PC-3 (cell line): ENCODE results near the gene HOMER3. TPM values are rescaled to one million over a fixed set of nuclear protein-coding genes. Genes with fewer than 3 reads are reported as not detected.

Experiments used
- ATAC-seq: fragments of 200-7000 bp; cut with Tn5 transposase; 2 replicates; pipeline ENCODE4 v1.9.1; 2020; ENCODE audit warnings: mild to moderate bottlenecking, moderate library complexity
- BruUV-seq: library from RNA; stranded (reverse); fragments of 400-500 nt; replicated peaks from 2 replicates; lab custom pipeline; 2021; lab: Mats Ljungman, UMichigan
- CTCF ChIA-PET: fragments of 300-600 bp; sonication (Branson Sonifier 250); formaldehyde crosslinking; loops from one replicate; lab custom pipeline; 2022; ENCODE audit warnings: antibody characterized with exemption; lab: Charles Lee
- POLR2A ChIA-PET: fragments of 300-600 bp; sonication (Branson Sonifier 250); formaldehyde crosslinking; loops from one replicate; lab custom pipeline; 2022; ENCODE audit warnings: antibody characterized with exemption; ENCODE audit not compliant: unreplicated experiment; lab: Charles Lee
- DNase-seq: peaks from one replicate; pipeline ENCODE4 v3.0.0-alpha.2; 2015
- H2AFZ ChIP-seq: fragments of 300-600 bp; sonication (generic); 2 replicates; pipeline ENCODE4 v1.6.0; 2016; ENCODE audit warnings: antibody characterized with exemption, low read length
- H3F3A ChIP-seq: fragments of 300-600 bp; sonication (generic); one replicate; pipeline ENCODE4 v1.6.0; 2017; ENCODE audit warnings: antibody characterized with exemption, low read length, control low read depth, mild to moderate bottlenecking; ENCODE audit not compliant: unreplicated experiment
- H3K27ac ChIP-seq: fragments of 300-600 bp; sonication (generic); 2 replicates; pipeline ENCODE4 v1.5.1; 2016; ENCODE audit warnings: mild to moderate bottlenecking, low read length
- H3K27me3 ChIP-seq: fragments of 300-600 bp; sonication (generic); 2 replicates; pipeline ENCODE4 v1.6.1; 2016; ENCODE audit warnings: low read length, mixed read lengths
- H3K36me3 ChIP-seq: fragments of 300-600 bp; sonication (generic); 2 replicates; pipeline ENCODE4 v1.6.1; 2016; ENCODE audit warnings: low read depth, mixed run types, low read length, mixed read lengths
- H3K4me1 ChIP-seq: fragments of 300-600 bp; sonication (generic); 2 replicates; pipeline ENCODE4 v1.5.1; 2016; ENCODE audit warnings: low read length; ENCODE audit not compliant: insufficient read depth
- H3K4me2 ChIP-seq: fragments of 300-600 bp; sonication (generic); 2 replicates; pipeline ENCODE4 v1.6.0; 2016; ENCODE audit warnings: low read length
- H3K4me3 ChIP-seq: fragments of 300-600 bp; sonication (generic); 2 replicates; pipeline ENCODE4 v1.5.1; 2016; ENCODE audit warnings: mild to moderate bottlenecking, low read length, mixed read lengths
- H3K79me2 ChIP-seq: fragments of 300-600 bp; sonication (generic); 2 replicates; pipeline ENCODE4 v1.6.1; 2017; ENCODE audit warnings: low read length, mixed read lengths
- H3K9ac ChIP-seq: fragments of 300-600 bp; sonication (generic); 2 replicates; pipeline ENCODE4 v1.6.0; 2016; ENCODE audit warnings: mild to moderate bottlenecking, low read length
- H3K9me2 ChIP-seq: fragments of 300-600 bp; sonication (generic); replicated peaks from 2 replicates; pipeline ENCODE4 v1.6.1; 2016; ENCODE audit warnings: mixed run types, low read length, mixed read lengths
- H3K9me3 ChIP-seq: fragments of 300-600 bp; sonication (generic); 2 replicates; pipeline ENCODE4 v1.6.1; 2016; ENCODE audit warnings: low read length, mixed read lengths
- H4K20me1 ChIP-seq: fragments of 300-600 bp; sonication (generic); 2 replicates; pipeline ENCODE4 v1.6.1; 2016; ENCODE audit warnings: low read length, mixed read lengths
- EZH2 ChIP-seq: fragments of 300-600 bp; sonication (generic); IDR thresholded peaks from one replicate; pipeline ENCODE4 v1.6.1; 2017; ENCODE audit warnings: antibody characterized with exemption, mild to moderate bottlenecking, low read length; ENCODE audit not compliant: unreplicated experiment
- EZH2phosphoT487 ChIP-seq: fragments of 300-600 bp; sonication (generic); IDR thresholded peaks from 2 replicates; pipeline ENCODE4 v1.6.1; 2018; ENCODE audit warnings: mild to moderate bottlenecking, antibody characterized with exemption, low read length, borderline replicate concordance
- intact Hi-C: fragments of 100-400 bp; cut with micrococcal nuclease; formaldehyde crosslinking; loops from 2 replicates; pipeline ENCODE4 v1.9.0; 2023
- total RNA-seq: library from RNA; depleted of rRNA; stranded (reverse); fragments of >200 nt; gene quantifications from 2 replicates; pipeline ENCODE4 v1.2.3, GENCODE V29; 2014
- TF ChIP-seq, protein P1 (sequence below): fragments of 300-600 bp; sonication (generic); conservative IDR thresholded peaks from 2 replicates; pipeline ENCODE4 v1.5.1; 2017; ENCODE audit warnings: antibody characterized with exemption, low read depth, mild to moderate bottlenecking, low read length

Gene HOMER3
- total RNA-seq, 1 experiment from 2014 or later, result 118 TPM

DNA sequence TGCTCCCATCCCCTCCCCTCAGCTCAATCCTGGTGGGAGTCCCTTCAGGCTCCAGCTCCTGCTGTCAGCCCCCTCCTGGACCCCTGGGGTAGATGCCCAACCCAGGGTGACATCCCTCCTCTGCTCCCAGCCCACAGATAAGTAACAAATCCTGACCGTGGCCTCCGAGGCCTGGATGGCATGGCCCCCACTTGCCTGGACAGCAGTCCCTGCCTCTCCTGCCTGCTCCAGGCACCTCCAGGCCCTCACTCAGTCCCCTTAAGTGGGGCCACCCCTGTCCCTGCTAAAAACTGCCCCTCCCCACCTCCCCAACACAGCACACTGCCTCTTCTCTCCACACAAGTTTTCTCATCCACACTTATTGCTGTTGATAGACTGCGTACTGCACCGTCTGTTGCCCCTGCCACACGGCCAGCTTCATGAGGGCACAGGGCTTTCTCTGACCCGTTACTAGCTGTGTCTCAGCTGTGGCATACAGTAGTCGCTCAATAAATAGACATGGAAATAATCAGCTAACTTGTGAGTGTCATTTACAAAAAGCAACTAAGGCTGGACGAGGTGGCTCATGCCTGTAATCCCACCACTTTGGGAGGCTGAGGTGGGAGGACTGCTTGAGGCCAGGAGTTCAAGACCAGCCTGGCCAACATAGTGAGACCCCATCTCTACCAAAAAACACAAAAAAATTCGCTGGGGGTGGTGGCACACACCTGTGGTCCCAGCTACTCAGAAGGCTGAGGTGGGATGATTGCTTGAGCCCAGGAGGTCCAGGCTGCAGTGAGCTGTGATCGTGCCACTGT is 50.9 kb downstream of the HOMER3 start:
- CTCF ChIA-PET, result no interaction called here
- H3K4me1 ChIP-seq, result no peaks in the 10 kb centered on the region
- TF ChIP-seq, protein P1, sequence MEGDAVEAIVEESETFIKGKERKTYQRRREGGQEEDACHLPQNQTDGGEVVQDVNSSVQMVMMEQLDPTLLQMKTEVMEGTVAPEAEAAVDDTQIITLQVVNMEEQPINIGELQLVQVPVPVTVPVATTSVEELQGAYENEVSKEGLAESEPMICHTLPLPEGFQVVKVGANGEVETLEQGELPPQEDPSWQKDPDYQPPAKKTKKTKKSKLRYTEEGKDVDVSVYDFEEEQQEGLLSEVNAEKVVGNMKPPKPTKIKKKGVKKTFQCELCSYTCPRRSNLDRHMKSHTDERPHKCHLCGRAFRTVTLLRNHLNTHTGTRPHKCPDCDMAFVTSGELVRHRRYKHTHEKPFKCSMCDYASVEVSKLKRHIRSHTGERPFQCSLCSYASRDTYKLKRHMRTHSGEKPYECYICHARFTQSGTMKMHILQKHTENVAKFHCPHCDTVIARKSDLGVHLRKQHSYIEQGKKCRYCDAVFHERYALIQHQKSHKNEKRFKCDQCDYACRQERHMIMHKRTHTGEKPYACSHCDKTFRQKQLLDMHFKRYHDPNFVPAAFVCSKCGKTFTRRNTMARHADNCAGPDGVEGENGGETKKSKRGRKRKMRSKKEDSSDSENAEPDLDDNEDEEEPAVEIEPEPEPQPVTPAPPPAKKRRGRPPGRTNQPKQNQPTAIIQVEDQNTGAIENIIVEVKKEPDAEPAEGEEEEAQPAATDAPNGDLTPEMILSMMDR, result no peak
- TF ChIP-seq EZH2phosphoT487 (no peak), EZH2 (no peak)

DNA sequence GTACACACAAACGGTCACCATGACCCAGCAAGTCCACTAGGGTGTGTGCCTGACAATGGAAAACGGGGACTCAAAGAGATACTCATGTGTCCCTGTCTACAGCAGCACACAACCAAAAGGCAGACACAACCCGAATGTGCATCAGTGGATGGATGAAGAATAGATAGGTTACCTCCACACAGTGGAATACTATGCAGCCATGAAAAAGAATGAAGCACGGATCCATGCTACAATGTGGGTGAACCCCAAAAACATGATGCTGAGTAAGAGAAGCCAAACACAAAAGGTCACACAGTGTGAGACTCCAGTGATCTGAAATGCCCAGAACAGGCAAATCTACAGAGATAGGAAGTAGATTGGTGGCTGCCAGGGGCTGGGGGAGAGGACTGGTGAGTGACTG is 54.0 kb downstream of the HOMER3 start:
- Histone ChIP-seq H3K36me3 (no peaks in the 10 kb centered on the region), H3K27me3 (no peaks in the 10 kb centered on the region), H2AFZ (no peak overlapping the region), H3K27ac (no peak overlapping the region), H3K9ac (no peak overlapping the region), H3F3A (no peaks in the 10 kb centered on the region), H3K79me2 (no peaks in the 10 kb centered on the region), H3K9me2 (no peaks in the 10 kb centered on the region), H3K4me2 (no peak overlapping the region), H4K20me1 (no peaks in the 10 kb centered on the region), H3K4me3 (no peak overlapping the region), H3K4me1 (no peaks in the 10 kb centered on the region), H3K9me3 (no peaks in the 10 kb centered on the region)
- TF ChIP-seq EZH2phosphoT487 (no peak), EZH2 (no peak)
- intact Hi-C loops, result no loop called here
- DNase-seq, result no peak
- ChIA-PET CTCF (no interaction called here), POLR2A (no interaction called here)
- ATAC-seq, result no peak
- no TSS peak for BruUV-seq

More for the DNA sequence above, 50.9 kb downstream of the HOMER3 start:
- H3K27ac ChIP-seq, result no peak overlapping the region
- DNase-seq (no peak), ATAC-seq (no peak)
- POLR2A ChIA-PET, result no interaction called here
- no peak overlapping the region for H2AFZ ChIP-seq
- H3K79me2 ChIP-seq, result no peaks in the 10 kb centered on the region
- no TSS peak for BruUV-seq
- no peak overlapping the region for H3K4me2 ChIP-seq
- intact Hi-C loops, result no loop called here
- H3K9ac ChIP-seq, result no peak overlapping the region
- no peaks in the 10 kb centered on the region for H3F3A ChIP-seq
- no peaks in the 10 kb centered on the region for H3K9me3 ChIP-seq
- no peaks in the 10 kb centered on the region for H3K36me3 ChIP-seq
- H4K20me1 ChIP-seq, result no peaks in the 10 kb centered on the region
- H3K27me3 ChIP-seq, result peaks cover 9% of the 10 kb centered on the region; the same call in 1 of the 2 replicates
- H3K4me3 ChIP-seq, result no peak overlapping the region
- no peaks in the 10 kb centered on the region for H3K9me2 ChIP-seq

DNA sequence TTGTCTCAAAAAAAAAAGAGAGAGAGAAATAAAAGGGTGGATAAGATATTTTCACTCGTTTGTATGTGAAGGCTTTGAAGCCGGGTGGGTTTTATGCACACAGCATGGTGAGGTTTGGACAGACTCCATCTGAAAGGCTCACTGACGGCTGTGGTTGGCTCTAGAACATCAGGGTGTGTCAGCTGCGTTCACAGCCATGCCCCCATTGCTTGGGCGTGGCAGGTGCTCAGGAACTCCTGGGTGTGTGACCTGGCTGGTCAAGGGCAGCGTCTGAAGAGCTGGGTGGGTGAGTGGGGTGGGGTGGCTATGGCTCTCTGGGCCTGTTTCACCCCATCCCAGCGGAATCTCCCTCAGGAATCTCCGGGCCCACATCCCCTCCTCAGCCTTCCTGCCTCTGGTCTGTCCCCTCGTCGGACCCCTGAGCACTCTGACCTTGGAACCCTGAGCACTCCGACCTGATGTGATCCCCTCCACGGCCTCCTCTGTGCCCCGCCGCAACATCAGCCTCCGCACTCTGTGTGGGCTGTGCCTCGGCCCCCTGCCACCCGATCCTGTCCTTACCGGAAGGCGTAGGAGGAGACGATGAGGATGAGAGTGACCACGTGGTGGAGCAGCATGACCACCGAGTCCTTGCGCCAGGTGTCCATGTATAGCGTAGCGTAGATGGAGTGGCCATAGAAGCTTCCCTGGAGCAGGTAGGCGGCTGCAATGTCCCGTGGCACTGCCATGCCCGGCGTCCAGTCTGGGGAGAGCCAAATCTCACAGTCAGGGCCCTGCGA is 57.3 kb downstream of the HOMER3 start:
- H4K20me1 ChIP-seq, result no peaks in the 10 kb centered on the region
- no peak overlapping the region for H3K4me2 ChIP-seq
- no TSS peak for BruUV-seq
- H3K36me3 ChIP-seq, result no peaks in the 10 kb centered on the region
- H2AFZ ChIP-seq, result no peak overlapping the region
- no peak overlapping the region for H3K27ac ChIP-seq
- H3K27me3 ChIP-seq, result no peaks in the 10 kb centered on the region
- ChIA-PET CTCF (no interaction called here), POLR2A (no interaction called here)
- ATAC-seq, result no peak
- H3K9me2 ChIP-seq, result no peaks in the 10 kb centered on the region
- no peak overlapping the region for H3K9ac ChIP-seq
- no peak for DNase-seq
- H3K79me2 ChIP-seq, result no peaks in the 10 kb centered on the region
- H3K4me1 ChIP-seq, result no peaks in the 10 kb centered on the region
- intact Hi-C loops, result no loop called here
- no peak overlapping the region for H3K4me3 ChIP-seq
- no peak for TF ChIP-seq EZH2
- no peak for TF ChIP-seq EZH2phosphoT487
- TF ChIP-seq, protein P1, result no peak
- no peaks in the 10 kb centered on the region for H3F3A ChIP-seq
- no peaks in the 10 kb centered on the region for H3K9me3 ChIP-seq
